PFSK-1 (cell line): Measurements from ENCODE around the gene TBXAS1.

ENCODE experiments used
- FOXP2 ChIP-seq: optimal IDR thresholded peaks from 2 replicates; pipeline ENCODE3; 2011; ENCODE audit warnings: borderline replicate concordance, control low read depth, inconsistent platforms; ENCODE audit not compliant: insufficient read depth; ENCODE audit errors: extremely low read length, extremely low read depth
- TAF1 ChIP-seq: IDR thresholded peaks from 2 replicates; pipeline ENCODE4 v1.6.1; 2012; ENCODE audit warnings: low read length, control low read depth, borderline replicate concordance; ENCODE audit not compliant: insufficient read depth

DNA sequence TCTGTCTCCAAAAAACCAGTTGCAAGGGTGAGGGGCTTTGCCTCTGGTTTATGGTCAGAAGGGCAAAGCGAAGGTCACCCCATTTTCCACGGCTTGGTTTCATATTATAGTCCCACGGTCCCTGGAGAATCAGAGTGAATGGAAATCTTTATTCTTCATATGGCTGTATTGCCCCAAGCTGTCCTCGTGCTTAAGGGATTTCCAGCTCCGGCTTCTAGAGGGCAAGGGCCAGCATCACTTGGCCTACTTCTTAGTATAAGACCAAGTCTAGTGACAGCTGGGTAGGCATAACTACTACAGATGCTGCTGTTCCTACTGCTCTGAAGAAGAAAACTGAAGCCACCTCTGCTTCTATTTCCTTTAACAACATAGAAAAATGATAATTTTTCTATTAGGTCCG, 170.5 kb downstream of the TBXAS1 start:
- TF ChIP-seq TAF1 (no peak), FOXP2 (no peak)
